Measurements from ENCODE around the gene STARD7.
A peak's percentile ranks its signal among the peaks of the same experiment; 100 is the strongest.

STARD7 gene

GRCh38 chr2:96148410-96149217 lies 60.0 kb downstream of the STARD7 start:
- H3K27me3 ChIP-seq (replicated peaks; ENCODE audit: insufficient read depth, low read length), result no peaks in the 10 kb centered on the region
- H3K9ac ChIP-seq (ENCODE audit: low read length), result no peak overlapping the region
- H3K4me1 ChIP-seq (ENCODE audit: low read length), result peaks cover 18% of the 10 kb centered on the region
- H3F3A ChIP-seq (ENCODE audit: insufficient read depth, low read length), result peaks cover 9% of the 10 kb centered on the region
- no peak for DNase-seq
- H3K9me2 ChIP-seq (replicated peaks; ENCODE audit: insufficient read depth, low read length), result no peaks in the 10 kb centered on the region
- no peaks in the 10 kb centered on the region for H3K36me3 ChIP-seq (replicated peaks; ENCODE audit: insufficient read depth, low read length)
- no peaks in the 10 kb centered on the region for H4K20me1 ChIP-seq (ENCODE audit: insufficient read depth, low read length)
- no peak overlapping the region for H3K4me3 ChIP-seq (ENCODE audit: low read length)
- peaks cover 13% of the 10 kb centered on the region for H3K79me2 ChIP-seq (ENCODE audit: low read length)
- H3K27ac ChIP-seq (ENCODE audit: low read length), result no peak overlapping the region
- H3K4me2 ChIP-seq (ENCODE audit: low read depth, low read length), result no peak overlapping the region
- no peak overlapping the region for H2AFZ ChIP-seq (ENCODE audit: low read length)
- no peaks in the 10 kb centered on the region for H3K9me3 ChIP-seq (replicated peaks; ENCODE audit: insufficient read depth, low read length)
- no peak for TF ChIP-seq CTCF (IDR thresholded peaks at IDR 0.05; ENCODE audit: low read length)
- TF ChIP-seq EZH2phosphoT487 (IDR thresholded peaks at IDR 0.05; ENCODE audit: low read length), result no peak
- no peak for TF ChIP-seq EZH2 (optimal IDR thresholded peaks at IDR 0.05; ENCODE audit: low read depth, low read length)

GRCh38 chr2:96147593-96148201 lies 60.9 kb downstream of the STARD7 start:
- Histone ChIP-seq H3K4me1 (ENCODE audit: low read length) (peaks cover 18% of the 10 kb centered on the region), H3K36me3 (replicated peaks; ENCODE audit: insufficient read depth, low read length) (no peaks in the 10 kb centered on the region), H3F3A (ENCODE audit: insufficient read depth, low read length) (peaks cover 9% of the 10 kb centered on the region), H3K9me3 (replicated peaks; ENCODE audit: insufficient read depth, low read length) (no peaks in the 10 kb centered on the region), H3K27ac (ENCODE audit: low read length) (no peak overlapping the region), H3K9me2 (replicated peaks; ENCODE audit: insufficient read depth, low read length) (no peaks in the 10 kb centered on the region), H2AFZ (ENCODE audit: low read length) (no peak overlapping the region), H3K27me3 (replicated peaks; ENCODE audit: insufficient read depth, low read length) (no peaks in the 10 kb centered on the region), H3K4me2 (ENCODE audit: low read depth, low read length) (no peak overlapping the region), H3K9ac (ENCODE audit: low read length) (no peak overlapping the region), H3K4me3 (ENCODE audit: low read length) (no peak overlapping the region), H3K79me2 (ENCODE audit: low read length) (peaks cover 13% of the 10 kb centered on the region), H4K20me1 (ENCODE audit: insufficient read depth, low read length) (no peaks in the 10 kb centered on the region)
- no peak for DNase-seq
- no peak for TF ChIP-seq CTCF (IDR thresholded peaks at IDR 0.05; ENCODE audit: low read length)
- no peak for TF ChIP-seq EZH2 (optimal IDR thresholded peaks at IDR 0.05; ENCODE audit: low read depth, low read length)
- TF ChIP-seq EZH2phosphoT487 (IDR thresholded peaks at IDR 0.05; ENCODE audit: low read length), result no peak

GRCh38 chr2:96146881-96147592 lies 61.6 kb downstream of the STARD7 start:
- peak overlapping the region; percentile 88 for H3K4me2 ChIP-seq (ENCODE audit: low read depth, low read length)
- peaks cover 9% of the 10 kb centered on the region for H3F3A ChIP-seq (ENCODE audit: insufficient read depth, low read length)
- no peaks in the 10 kb centered on the region for H3K9me2 ChIP-seq (replicated peaks; ENCODE audit: insufficient read depth, low read length)
- H3K4me3 ChIP-seq (ENCODE audit: low read length), result peak overlapping the region; percentile 73; the same call in 1 of the 2 replicates
- peak overlapping the region; percentile 76; the same call in 1 of the 2 replicates for H3K27ac ChIP-seq (ENCODE audit: low read length)
- H3K27me3 ChIP-seq (replicated peaks; ENCODE audit: insufficient read depth, low read length), result no peaks in the 10 kb centered on the region
- no peaks in the 10 kb centered on the region for H3K36me3 ChIP-seq (replicated peaks; ENCODE audit: insufficient read depth, low read length)
- peak overlapping the region; percentile 53; the same call in 1 of the 2 replicates for H3K9ac ChIP-seq (ENCODE audit: low read length)
- no peaks in the 10 kb centered on the region for H4K20me1 ChIP-seq (ENCODE audit: insufficient read depth, low read length)
- DNase-seq, result no peak
- H3K9me3 ChIP-seq (replicated peaks; ENCODE audit: insufficient read depth, low read length), result no peaks in the 10 kb centered on the region
- peaks cover 18% of the 10 kb centered on the region for H3K4me1 ChIP-seq (ENCODE audit: low read length)
- no peak for TF ChIP-seq EZH2phosphoT487 (IDR thresholded peaks at IDR 0.05; ENCODE audit: low read length)
- peak overlapping the region; percentile 73 for H2AFZ ChIP-seq (ENCODE audit: low read length)
- peaks cover 13% of the 10 kb centered on the region for H3K79me2 ChIP-seq (ENCODE audit: low read length)

All from MM.1S (cell line).